Colonic mucosa (tissue), 4 donors: ENCODE data around the gene WNK2. TPM values are rescaled to one million over a fixed set of nuclear protein-coding genes. Genes with fewer than 3 reads are reported as not detected.
"Not testable (repeated sequence)": the region's sequence is repeated elsewhere in the genome, so short reads cannot be mapped to it uniquely, and the experiment has no call there.

Source experiments
- DNase-seq: peaks from one replicate; pipeline ENCODE4 v3.0.0-alpha.2; 2020
- H3K27ac ChIP-seq: fragments of 200-600 bp; one replicate; pipeline ENCODE4 v1.8.0; 2021
- H3K27me3 ChIP-seq: fragments of 200-600 bp; one replicate; pipeline ENCODE4 v1.8.0; 2021
- H3K36me3 ChIP-seq: fragments of 200-600 bp; one replicate; pipeline ENCODE4 v1.8.0; 2021
- H3K4me1 ChIP-seq: fragments of 200-600 bp; one replicate; pipeline ENCODE4 v1.8.0; 2021; ENCODE audit warnings: mild to moderate bottlenecking
- H3K4me3 ChIP-seq: fragments of 200-600 bp; one replicate; pipeline ENCODE4 v1.8.0; 2021
- H3K9ac ChIP-seq, 2 donors: one replicate each; pipeline ENCODE4 v1.7.0; 2013; ENCODE audit warnings: control low read depth in 2 of 2, low read depth in 2 of 2, low read length in 2 of 2
- H3K9me3 ChIP-seq: fragments of 200-600 bp; one replicate; pipeline ENCODE4 v1.8.0; 2021
- intact Hi-C: fragments of 100-400 bp; cut with DNase I; formaldehyde crosslinking; loops from one replicate; pipeline ENCODE4 v1.14.1; 2022
- total RNA-seq, 2 donors: library from RNA; stranded (reverse); fragmentation: NEBNext Ultra II Directional in 1 of 2; extraction: Animal tissue kit (Norgen Biotek cat#: 25700) in 1 of 2; gene quantifications; one replicate each; pipeline ENCODE4 v1.2.1, GENCODE V29; 2021
- TF ChIP-seq, protein P1 (sequence below): fragments of 200-600 bp; IDR thresholded peaks from one replicate; pipeline ENCODE4 v1.8.0; 2022; ENCODE audit warnings: antibody characterized with exemption, mild to moderate bottlenecking
- donor health status: healthy.
- donor health status: DM: no; HTN: no; CAD: no.
- donor health status: DM: no; HTN: no; CAD: no.

The WNK2 gene
- total RNA-seq, 2 donors from 2014 or later: 161 to 238 TPM

- intact Hi-C loops: no loop called here
- no peaks in the 10 kb centered on the region for H3K27me3 ChIP-seq
- TF ChIP-seq, protein P1, sequence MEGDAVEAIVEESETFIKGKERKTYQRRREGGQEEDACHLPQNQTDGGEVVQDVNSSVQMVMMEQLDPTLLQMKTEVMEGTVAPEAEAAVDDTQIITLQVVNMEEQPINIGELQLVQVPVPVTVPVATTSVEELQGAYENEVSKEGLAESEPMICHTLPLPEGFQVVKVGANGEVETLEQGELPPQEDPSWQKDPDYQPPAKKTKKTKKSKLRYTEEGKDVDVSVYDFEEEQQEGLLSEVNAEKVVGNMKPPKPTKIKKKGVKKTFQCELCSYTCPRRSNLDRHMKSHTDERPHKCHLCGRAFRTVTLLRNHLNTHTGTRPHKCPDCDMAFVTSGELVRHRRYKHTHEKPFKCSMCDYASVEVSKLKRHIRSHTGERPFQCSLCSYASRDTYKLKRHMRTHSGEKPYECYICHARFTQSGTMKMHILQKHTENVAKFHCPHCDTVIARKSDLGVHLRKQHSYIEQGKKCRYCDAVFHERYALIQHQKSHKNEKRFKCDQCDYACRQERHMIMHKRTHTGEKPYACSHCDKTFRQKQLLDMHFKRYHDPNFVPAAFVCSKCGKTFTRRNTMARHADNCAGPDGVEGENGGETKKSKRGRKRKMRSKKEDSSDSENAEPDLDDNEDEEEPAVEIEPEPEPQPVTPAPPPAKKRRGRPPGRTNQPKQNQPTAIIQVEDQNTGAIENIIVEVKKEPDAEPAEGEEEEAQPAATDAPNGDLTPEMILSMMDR: no peak
- no peaks in the 10 kb centered on the region for H3K9me3 ChIP-seq
- H3K4me3 ChIP-seq: no peak overlapping the region
- H3K27ac ChIP-seq: no peak overlapping the region
- H3K36me3 ChIP-seq: no peaks in the 10 kb centered on the region
- no peak for DNase-seq
- no peaks in the 10 kb centered on the region for H3K4me1 ChIP-seq
- no peak overlapping the region for H3K9ac ChIP-seq
These were observed 135.5 kb downstream of the WNK2 start for GRCh38 chr9:93319301-93319991.

GRCh38 chr9:93319992-93320500 lies 136.1 kb downstream of the WNK2 start:
- Histone ChIP-seq H3K9ac (no peak overlapping the region), H3K27ac (no peak overlapping the region), H3K4me3 (no peak overlapping the region), H3K27me3 (no peaks in the 10 kb centered on the region), H3K4me1 (no peaks in the 10 kb centered on the region), H3K36me3 (no peaks in the 10 kb centered on the region), H3K9me3 (no peaks in the 10 kb centered on the region)
- DNase-seq: no peak
- intact Hi-C loops: no loop called here
- TF ChIP-seq, protein P1: no peak

- Histone ChIP-seq H3K27me3 (no peaks in the 10 kb centered on the region), H3K9me3 (no peaks in the 10 kb centered on the region), H3K4me1 (no peaks in the 10 kb centered on the region), H3K4me3 (no peak overlapping the region), H3K9ac (no peak overlapping the region), H3K27ac (no peak overlapping the region), H3K36me3 (no peaks in the 10 kb centered on the region)
- TF ChIP-seq, protein P1: no peak
- DNase-seq: no peak
- intact Hi-C loops: no loop called here
These were observed 136.8 kb downstream of the WNK2 start for GRCh38 chr9:93320591-93321219.

DNA sequence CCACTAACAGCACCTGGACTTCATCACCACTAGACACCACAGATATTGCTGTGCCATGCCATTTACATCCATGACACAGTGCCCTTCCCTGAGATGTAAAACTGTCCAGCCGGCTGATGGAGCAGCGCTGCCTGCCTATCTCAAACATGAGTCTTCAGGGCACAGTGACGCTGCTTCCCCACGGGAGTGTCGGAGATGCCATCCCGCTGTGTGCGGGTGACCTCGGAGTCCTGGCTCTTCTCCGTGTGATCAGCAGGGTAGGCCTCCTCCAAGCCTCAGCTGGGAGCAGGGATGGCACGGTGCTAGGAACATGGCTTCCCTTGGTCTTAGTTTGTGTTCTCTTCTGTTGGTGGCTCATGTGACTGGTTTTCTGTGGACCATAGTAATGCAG lies 137.3 kb downstream of the WNK2 start:
- no peaks in the 10 kb centered on the region for H3K9me3 ChIP-seq
- no peak overlapping the region for H3K9ac ChIP-seq
- H3K4me3 ChIP-seq: no peak overlapping the region
- intact Hi-C loops: no loop called here
- no peaks in the 10 kb centered on the region for H3K36me3 ChIP-seq
- H3K4me1 ChIP-seq: no peaks in the 10 kb centered on the region
- no peak overlapping the region for H3K27ac ChIP-seq
- no peak for DNase-seq
- no peaks in the 10 kb centered on the region for H3K27me3 ChIP-seq
- TF ChIP-seq, protein P1: no peak

DNA sequence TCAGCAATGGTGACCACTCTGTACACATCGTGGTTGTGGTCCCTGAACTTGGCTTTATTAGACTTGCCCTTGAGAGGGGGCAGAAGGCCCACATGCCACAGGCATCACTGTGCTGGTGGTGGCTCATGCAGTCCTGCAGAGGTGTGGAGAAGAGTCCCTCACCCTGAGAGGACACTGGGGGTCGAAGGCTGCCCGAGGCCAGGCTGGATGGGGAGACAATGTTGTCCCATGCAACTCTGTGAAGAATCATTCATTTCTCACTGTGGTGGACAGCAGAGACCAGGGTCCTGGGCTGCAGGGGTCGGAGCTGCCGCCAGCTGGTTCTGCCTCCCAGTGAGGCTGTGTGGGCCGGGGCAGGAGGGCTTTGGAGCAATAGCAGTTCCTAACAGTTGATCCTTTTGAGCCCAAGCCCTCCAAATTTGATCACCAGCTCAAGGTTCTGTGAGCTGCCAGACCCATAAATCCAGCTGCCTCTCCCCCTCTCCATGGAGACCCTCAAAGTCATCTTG lies 139.6 kb downstream of the WNK2 start:
- DNase-seq, H3K36me3 ChIP-seq, H3K27ac ChIP-seq, intact Hi-C loops, H3K4me1 ChIP-seq, H3K9ac ChIP-seq, H3K27me3 ChIP-seq, H3K4me3 ChIP-seq, H3K9me3 ChIP-seq: not testable (repeated sequence)
